Measurements from ENCODE around the gene HCLS1.
"Not testable (repeated sequence)": the region's sequence is repeated elsewhere in the genome, so short reads cannot be mapped to it uniquely, and the experiment has no call there.

Gene HCLS1

DNA sequence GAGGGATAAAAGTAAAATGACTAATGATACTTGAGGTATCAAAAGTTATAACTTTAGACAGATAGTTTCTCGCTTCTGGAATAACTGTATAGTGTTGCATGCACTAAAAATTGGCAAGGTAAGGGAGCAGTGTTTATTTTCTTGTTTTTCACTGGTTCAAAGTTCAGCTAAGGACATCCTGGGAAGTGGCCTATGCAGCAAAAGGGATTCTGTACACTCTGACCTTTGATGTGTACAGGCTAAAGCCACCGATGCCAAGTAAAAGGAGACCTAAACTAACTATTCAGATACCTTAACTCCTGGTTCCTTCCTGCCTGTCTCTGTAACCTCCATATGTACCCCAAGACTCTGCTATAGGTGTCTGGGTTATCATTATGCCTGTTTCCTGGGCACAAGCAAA, 65.9 kb downstream of the HCLS1 start:
- DNase-seq = no peak

GRCh38 chr3:121593806-121594205, 66.9 kb downstream of the HCLS1 start:
- DNase-seq = not testable (repeated sequence)

- DNase-seq = no peak
These were observed 67.6 kb downstream of the HCLS1 start, which contains the start of gene FBXO40 for GRCh38 chr3:121592856-121593702. FBXO40 (plus strand) TSS chr3:121593379; CDS start chr3:121620576, 27,197 bp downstream.

- DNase-seq = no peak
These were observed 76.3 kb downstream of the HCLS1 start for GRCh38 chr3:121584418-121584817.

DNA sequence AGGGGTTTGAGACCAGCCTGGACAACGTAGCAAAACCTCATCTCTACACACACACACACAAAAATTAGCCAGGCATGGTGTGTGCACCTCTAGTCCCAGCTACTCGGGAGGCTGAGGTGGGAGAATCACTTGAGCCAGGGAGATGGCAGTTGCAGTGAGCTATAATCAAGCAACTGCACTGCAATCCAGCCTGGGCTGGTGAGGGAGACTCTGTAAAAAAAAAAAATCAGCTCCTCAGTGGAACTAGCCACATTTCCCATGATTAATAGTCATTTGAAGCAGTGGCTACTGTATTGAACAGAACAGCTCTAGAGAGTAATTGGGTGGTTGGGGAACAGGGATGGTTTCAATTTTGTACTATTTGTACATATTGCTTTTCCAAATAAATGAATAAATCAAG, 79.0 kb downstream of the HCLS1 start:
- DNase-seq = no peak
